ENCODE results near the gene ABI1.
A peak's percentile ranks its signal among the peaks of the same experiment; 100 is the strongest.

Gene ABI1

DNA sequence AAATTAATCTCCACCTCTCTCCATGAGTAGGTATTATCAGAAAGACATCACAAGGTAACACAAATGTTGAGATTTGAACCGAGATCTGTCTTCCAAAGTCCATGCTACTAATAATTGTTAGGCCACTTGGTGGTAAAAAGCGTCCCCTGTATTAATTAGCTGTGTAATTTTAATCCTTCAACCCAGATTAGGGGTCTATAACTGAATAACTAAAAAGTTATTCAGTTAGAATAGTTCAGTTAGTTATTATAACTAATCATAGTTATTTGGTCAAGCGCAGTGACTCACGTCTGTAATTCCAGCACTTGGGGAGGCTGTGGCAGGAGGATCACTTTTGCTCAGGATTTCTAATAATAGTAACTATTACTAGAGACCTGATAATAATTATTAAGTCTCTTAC lies 157.7 kb downstream of the ABI1 start:
- TF ChIP-seq, protein P1, sequence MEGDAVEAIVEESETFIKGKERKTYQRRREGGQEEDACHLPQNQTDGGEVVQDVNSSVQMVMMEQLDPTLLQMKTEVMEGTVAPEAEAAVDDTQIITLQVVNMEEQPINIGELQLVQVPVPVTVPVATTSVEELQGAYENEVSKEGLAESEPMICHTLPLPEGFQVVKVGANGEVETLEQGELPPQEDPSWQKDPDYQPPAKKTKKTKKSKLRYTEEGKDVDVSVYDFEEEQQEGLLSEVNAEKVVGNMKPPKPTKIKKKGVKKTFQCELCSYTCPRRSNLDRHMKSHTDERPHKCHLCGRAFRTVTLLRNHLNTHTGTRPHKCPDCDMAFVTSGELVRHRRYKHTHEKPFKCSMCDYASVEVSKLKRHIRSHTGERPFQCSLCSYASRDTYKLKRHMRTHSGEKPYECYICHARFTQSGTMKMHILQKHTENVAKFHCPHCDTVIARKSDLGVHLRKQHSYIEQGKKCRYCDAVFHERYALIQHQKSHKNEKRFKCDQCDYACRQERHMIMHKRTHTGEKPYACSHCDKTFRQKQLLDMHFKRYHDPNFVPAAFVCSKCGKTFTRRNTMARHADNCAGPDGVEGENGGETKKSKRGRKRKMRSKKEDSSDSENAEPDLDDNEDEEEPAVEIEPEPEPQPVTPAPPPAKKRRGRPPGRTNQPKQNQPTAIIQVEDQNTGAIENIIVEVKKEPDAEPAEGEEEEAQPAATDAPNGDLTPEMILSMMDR (conservative IDR thresholded peaks at IDR 0.05; ENCODE audit: low read depth, low read length) = no peak

DNA sequence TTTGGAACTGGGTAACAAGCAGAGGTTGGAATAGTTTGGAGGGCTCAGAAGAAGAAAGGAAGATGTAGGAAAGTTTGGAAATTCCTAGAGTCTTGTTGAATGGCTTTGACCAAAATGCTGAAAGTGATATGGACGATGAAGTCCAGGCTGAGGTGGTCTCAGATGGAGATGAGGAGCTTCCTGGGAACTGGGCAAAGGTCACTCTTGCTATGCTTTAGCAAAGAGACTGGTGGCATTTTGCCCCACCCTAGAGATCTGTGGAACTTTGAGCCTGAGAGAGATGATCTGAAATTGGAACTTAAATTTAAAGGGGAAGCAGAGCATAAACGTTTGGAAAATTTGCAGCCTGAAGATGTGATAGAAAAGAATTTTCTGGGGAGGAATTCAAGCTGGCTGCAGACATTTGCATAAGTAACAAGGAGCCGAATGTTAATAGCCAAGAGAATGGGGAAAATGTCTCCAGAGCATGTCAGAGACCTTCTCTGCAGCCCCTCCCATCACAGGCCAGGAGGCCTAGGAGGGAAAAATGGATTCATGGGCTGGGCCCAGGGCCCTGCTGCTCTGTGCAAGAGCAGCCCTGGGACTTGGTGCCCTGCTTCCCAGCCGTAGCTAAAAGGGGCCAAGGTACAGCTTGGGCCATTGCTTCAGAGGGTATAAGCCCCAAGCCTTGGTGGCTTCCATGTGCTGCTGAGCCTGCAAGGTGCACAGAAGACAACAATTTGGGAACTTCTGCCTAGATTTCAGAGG lies 159.7 kb downstream of the ABI1 start:
- no peak for DNase-seq (ENCODE audit: low read depth)
- TF ChIP-seq, protein P1 (conservative IDR thresholded peaks at IDR 0.05; ENCODE audit: low read depth, low read length) = no peak
- no peak overlapping the region for H3K4me3 ChIP-seq (ENCODE audit: low read length)

More for the DNA sequence above, 157.7 kb downstream of the ABI1 start:
- H3K4me3 ChIP-seq (ENCODE audit: low read length) = no peak overlapping the region
- DNase-seq (ENCODE audit: low read depth) = no peak

DNA sequence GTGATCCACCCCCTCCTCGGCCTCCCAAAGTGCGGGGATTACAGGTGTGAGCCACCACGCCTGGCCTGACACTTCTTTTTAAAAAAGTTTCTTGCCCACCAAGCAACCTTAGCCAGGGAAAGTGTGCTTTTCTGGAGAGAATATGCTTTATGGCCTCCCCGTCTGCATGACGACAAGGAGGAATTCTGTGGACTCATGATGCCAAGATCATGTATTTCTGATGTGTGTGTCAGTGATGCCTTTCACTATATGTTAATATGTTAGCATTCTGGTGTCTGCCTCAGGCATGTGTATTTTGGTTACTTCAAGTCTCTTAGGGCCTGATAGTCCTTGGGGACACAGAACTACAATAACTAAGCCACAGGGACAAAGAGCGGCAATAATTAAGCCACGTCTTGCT lies 161.1 kb downstream of the ABI1 start:
- DNase-seq (ENCODE audit: low read depth) = no peak
- TF ChIP-seq, protein P1 (conservative IDR thresholded peaks at IDR 0.05; ENCODE audit: low read depth, low read length) = no peak
- no peak overlapping the region for H3K4me3 ChIP-seq (ENCODE audit: low read length)

DNA sequence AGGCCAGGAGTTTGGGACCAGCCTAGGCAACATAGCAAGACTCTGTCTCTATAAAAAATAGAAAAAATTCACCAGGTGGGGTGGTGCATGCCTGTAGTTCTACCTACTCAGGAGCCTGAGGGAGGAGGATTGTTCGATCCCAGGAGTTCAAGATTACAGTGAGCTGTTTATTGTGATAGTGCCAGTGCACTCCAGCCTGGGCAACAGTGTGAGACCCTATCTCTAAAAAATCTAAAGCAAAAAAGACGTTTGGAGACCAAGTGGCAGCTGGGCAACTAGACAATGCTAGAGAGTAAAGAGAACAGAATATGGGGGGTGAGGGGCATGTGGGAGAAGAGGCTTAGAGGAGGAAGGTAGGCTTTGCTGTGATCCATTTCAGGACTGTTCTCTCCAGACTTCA lies 161.8 kb downstream of the ABI1 start:
- TF ChIP-seq, protein P1 (conservative IDR thresholded peaks at IDR 0.05; ENCODE audit: low read depth, low read length) = no peak
- no peak for DNase-seq (ENCODE audit: low read depth)
- peak overlapping the region; percentile 86 for H3K4me3 ChIP-seq (ENCODE audit: low read length)

DNA sequence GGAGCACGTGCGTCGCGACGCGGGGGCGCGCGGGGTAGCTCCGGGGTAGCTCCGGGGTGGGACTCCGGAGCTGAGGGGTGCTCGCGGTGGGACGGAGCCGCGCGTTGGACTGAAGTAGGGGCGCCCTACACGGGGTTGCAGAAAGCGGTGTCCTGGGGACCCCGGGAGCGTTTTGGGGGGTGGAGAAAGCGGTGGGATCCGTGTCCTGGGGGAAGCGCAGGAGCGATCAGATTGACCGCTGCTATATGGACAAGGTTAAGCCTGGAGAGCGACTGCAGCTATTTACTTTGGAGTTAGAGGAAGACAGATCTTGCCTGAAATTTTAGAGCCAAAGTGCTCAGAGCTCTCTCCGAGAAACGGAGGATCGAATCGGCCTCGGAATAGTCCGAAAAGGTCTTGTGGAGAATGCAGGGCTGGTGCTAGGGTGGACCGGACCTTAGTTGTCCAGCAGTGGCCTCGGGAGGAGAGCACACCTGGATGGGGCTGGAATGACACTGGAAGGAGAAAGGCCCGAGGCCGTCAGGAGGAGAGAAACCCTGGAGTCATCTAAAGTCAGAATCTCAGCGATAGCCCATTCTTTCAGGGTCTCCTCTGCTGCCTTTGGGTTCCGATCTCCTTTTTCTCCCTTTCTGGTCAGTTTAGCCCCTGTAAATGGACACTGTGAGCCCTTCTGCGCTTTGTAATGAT lies 162.7 kb downstream of the ABI1 start:
- DNase-seq (ENCODE audit: low read depth) = no peak
- peak overlapping the region; percentile 86 for H3K4me3 ChIP-seq (ENCODE audit: low read length)
- TF ChIP-seq, protein P1 (conservative IDR thresholded peaks at IDR 0.05; ENCODE audit: low read depth, low read length) = no peak

DNA sequence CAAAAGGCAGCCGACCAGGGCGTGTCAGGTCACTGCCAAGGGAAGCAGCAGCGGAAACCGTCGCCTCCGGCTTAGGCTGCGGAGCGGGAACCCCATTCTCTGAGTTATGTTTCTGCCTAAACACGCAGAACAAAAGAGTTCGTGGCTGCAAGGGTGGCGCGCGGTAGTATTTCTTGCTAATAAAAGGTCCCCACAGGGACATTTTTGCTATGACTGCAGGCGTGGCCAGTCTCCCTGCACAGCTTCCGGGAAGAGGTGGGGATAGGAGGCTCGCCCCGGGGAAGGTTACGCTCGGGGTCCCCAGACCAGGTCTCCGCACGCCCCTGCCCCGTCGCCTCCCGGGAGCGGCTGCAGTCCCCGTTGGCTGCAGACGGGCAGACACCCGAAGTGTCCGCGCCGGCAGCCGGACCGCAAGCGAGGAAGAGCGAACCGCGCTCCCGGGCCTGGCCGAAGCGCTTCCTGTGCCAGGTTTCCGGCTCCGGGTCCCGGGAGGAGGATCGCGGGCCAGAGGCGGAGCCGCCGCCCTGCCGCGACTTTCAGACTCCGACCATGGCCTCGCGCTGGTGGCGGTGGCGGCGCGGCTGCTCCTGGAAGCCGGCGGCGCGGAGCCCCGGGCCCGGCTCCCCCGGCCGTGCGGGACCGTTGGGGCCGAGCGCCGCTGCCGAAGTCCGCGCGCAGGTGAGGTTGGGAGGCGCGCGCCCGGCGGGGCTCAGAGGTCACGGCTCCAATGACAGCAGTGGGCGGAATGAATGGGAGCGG lies 163.4 kb downstream of the ABI1 start, which contains the start of gene PDSS1:
Gene PDSS1 (plus strand): TSS at position 539 of the 759 bp plus-strand sequence. CDS start 11 bp downstream, at position 550.
- H3K4me3 ChIP-seq (ENCODE audit: low read length) = peak within 1 kb of the TSS; percentile 86
- TF ChIP-seq, protein P1 (conservative IDR thresholded peaks at IDR 0.05; ENCODE audit: low read depth, low read length) = no peak
- no peak for DNase-seq (ENCODE audit: low read depth)
